ENCODE results near the gene HEATR5B.
A peak's percentile ranks its signal among the peaks of the same experiment; 100 is the strongest.
"Not testable (repeated sequence)": the region's sequence is repeated elsewhere in the genome, so short reads cannot be mapped to it uniquely, and the experiment has no call there.

Gene HEATR5B

GRCh38 chr2:36976065-36976464, 108.1 kb downstream of the HEATR5B start:
- DNase-seq = no peak

- no peak for DNase-seq
Observed at GRCh38 chr2:36975306-36975705, 108.9 kb downstream of the HEATR5B start.

DNA sequence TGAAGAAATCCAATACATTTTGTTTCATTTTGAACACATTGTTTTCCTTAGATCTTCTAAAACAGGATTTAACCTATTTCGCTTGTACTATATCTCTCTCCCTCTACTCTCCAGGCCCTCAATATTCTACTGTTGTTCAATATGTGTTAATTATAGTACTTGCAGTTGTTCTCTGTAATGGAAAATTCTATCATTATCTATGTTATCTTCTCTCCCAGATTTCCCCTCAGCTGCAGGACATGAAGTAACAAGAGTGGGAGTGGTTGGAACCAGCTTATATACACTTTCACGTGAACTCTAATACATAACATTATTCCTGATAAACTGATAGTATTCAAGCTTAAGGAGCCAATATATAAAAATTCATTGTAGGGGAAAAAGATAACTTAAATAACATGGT, 110.9 kb downstream of the HEATR5B start:
- DNase-seq = no peak

DNA sequence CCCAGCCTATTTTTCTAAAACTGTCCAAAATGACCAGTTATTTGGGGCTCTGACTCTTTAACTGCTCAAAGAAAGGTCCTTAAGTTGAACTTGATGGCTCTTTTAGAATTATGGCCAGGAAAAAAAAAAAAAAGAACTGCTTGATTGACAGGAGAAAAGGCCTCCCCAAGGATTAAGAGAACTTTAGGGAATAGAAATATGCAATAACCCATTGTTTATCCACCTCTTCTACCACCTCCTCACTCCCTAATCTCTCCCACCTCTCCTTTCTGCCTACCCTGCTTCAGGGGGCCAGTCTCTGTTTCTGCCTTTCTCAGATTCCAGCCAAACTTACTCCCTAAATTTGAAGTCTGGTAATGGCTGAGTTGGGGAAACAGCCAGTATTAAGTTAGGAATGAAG, 112.2 kb downstream of the HEATR5B start:
- no peak for DNase-seq

DNA sequence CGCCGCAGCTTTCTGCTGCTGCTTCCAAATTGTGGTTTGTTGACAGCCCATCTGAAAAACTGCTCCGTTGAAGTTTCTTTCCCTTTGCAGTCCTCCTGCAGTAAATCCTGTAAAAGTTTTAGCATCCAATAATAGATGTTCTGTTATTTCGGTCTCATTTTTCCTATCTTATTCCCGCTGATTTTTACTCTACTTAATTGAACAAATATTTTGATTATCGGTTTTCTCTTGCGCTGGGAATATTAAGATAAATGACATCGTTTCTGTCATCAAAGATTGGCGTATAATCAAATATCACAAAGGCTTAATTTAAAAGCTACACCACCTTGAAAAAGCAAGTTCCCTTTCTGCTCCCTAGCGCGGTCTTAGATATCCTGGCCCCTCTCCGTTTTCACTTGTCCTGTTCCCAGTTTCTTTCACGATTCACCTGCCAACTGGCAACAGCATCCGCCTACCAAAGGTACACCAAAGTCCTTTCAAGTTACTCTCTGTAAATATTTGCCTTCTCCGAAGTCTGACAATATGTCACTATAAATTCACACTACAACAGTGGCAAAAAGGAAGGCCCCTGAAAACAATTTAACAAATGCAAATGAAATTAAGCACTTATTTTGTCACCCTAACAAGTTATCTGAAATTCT, 116.8 kb downstream of the HEATR5B start:
- DNase-seq = no peak

DNA sequence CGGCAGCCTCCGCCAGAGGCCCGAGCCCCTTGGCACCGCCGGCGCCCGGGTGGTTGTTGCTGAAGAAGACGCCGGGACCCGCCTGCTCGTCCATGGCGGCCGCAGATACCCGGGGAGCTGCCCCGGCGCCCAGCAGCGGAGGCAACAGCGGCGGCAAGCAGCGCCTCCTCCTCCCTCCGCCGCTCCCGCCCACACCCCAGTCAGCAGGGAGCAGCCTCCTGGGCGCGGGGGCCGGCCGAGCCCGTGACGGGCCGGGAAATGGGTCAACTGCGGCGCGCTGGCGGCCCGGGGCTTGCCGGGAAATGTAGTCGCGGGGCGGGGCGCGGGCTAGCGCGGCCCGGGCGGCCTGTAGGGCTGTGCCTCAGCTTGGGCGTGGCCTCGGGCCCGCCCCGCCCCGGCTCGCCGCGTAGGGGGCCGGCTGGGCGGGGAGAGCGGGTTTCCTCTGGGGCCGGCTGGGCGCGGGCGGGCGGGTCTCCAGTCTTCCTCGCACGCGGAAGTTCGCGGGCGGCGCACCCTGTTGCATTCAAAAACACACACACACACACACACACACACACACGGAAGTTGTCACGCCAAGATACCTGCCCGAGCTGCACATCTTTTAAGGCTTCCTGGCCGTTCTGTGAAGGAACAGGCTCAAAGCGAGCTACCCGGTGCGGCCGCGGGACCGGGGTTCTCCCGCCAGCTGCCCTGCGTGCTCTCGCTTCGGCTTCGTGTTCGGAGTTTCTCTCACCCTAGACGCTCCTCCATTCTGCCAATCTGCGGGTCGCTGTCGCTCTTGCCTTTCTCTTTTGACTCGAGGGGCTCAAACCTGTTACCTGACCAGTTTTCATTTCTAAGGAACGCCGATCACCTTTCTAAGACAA, 117.6 kb downstream of the HEATR5B start, which contains the start of gene STRN:
STRN (minus strand) TSS at position 167 of the 866 bp plus-strand sequence; CDS start at position 94, 73 bp downstream.
- DNase-seq = peak; percentile 97

- DNase-seq = no peak
Observed at GRCh38 chr2:36965751-36966369, 118.3 kb downstream of the HEATR5B start.

DNA sequence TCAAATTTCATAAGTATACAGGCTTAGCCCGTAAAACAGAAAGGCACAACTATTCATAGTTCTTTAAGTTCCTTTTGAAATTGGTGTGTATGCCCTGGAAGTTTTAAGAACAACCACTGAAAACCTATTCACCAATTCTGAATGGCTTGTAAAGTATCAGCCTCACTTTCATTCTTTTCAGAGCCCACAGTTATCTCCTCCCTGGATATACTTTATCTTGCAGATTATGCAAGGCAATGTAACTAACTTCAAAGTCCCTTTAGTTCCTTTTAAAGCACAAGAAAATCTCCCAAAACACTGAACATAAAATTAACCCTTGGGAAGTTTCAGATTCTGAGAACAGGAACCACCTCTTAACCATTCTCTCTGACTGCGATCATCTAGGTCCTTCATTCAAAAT, 119.0 kb downstream of the HEATR5B start:
- DNase-seq = no peak

- no peak for DNase-seq
Observed at GRCh38 chr2:36964496-36965058, 119.6 kb downstream of the HEATR5B start.

GRCh38 chr2:36963734-36964133, 120.4 kb downstream of the HEATR5B start:
- no peak for DNase-seq

GRCh38 chr2:36963106-36963505, 121.1 kb downstream of the HEATR5B start:
- no peak for DNase-seq

- no peak for DNase-seq
Observed at GRCh38 chr2:36960773-36961172, 123.4 kb downstream of the HEATR5B start.

GRCh38 chr2:36960005-36960675, 124.0 kb downstream of the HEATR5B start:
- no peak for DNase-seq

- DNase-seq = no peak
Observed at GRCh38 chr2:36954977-36955607, 129.1 kb downstream of the HEATR5B start.

DNA sequence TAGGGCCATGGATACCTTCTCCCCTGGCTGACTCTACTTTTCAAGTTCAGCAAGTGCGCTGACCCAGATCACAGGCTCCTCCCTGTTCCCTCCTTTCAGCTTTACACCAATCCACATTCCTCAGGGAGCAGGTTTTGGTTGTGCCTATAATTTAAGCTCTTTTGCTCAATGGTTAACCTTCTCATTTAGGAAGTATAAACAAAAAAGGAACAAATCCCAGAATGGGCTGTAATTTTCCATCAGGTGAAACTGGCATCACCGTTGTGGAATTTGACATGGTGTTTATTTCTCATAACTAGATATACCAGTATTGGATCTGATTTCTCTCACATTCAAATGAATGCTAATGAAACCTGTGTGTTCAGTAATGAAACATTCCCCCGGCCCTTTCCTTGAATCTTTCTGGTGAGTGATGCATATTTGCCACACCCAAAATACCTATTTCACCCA, 131.4 kb downstream of the HEATR5B start:
- DNase-seq = no peak

DNA sequence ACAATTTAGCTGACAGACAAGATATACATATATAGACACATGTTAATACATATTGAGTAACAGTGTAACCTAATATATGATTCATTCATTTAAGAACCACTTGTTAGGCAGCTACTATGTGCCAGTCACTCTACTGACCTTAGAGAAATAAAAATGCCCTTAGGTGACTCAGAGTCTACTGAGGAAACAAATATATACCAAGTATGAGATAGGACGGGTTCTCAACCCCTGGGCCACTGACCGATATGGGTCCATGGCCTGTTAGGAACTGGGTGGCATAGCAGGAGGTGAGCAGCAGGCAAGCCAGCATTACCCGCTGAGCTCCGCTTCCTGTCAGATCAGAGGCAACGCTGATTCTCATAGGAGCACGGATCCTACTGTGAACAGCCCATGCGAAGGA, 132.6 kb downstream of the HEATR5B start:
- DNase-seq = no peak

GRCh38 chr2:36951027-36951518, 133.1 kb downstream of the HEATR5B start:
- no peak for DNase-seq

- no peak for DNase-seq
Observed at GRCh38 chr2:36949845-36950244, 134.3 kb downstream of the HEATR5B start.

DNA sequence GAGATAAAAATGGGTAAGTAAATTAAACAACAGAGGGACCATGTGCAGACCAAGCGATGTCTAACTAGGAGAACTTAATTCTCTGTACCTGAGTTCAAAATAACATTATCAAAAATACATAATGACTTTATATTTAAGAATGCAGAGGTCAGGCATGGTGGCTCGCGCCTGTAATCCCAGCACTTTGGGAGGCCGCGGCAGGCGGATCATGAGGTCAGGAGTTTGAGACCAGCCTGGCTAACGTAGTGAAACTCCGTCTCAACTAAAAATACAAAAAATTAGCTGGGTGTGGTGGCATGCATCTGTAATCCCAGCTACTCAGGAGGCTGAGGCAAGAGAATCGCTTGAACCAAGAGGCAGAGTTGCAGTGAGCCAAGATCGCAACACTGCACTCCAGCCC, 138.9 kb downstream of the HEATR5B start:
- DNase-seq = not testable (repeated sequence)

DNA sequence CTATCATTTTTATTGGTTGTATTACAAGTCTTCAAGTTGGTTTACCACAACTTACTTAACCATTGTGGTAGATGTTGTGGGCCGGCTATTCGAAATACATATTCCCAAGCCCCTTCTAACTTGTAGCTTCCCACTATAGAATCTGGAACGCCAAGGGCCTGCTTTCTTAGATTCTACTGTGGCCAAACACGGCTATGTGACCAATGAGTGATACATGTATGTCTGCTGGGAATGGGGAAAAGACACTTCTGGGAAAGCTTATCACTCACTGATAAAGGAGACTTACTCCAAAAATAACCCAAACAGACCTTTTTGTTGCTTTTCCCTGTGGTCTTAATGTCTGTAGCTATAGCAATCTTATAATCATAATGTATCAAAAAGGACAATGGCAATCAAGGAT, 142.3 kb downstream of the HEATR5B start:
- no peak for DNase-seq

DNA sequence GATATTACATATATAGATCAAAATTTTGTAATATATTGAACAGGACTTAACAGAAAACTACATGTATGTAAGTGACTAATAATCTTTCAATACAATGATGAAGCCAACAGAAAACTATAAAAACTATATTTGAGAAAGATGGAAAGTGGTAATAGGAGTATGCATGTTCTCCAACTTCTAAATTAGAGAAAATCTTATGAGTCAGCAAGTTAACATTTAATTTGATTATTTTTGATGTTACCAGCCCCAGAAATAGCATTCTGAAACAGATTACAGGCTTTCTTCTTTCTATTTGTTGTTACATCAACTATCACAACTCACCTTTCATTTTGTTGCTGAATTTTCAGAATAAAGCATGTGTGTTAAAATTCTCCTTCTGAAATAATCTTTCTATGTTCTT, 147.6 kb downstream of the HEATR5B start:
- DNase-seq = not testable (repeated sequence)

DNA sequence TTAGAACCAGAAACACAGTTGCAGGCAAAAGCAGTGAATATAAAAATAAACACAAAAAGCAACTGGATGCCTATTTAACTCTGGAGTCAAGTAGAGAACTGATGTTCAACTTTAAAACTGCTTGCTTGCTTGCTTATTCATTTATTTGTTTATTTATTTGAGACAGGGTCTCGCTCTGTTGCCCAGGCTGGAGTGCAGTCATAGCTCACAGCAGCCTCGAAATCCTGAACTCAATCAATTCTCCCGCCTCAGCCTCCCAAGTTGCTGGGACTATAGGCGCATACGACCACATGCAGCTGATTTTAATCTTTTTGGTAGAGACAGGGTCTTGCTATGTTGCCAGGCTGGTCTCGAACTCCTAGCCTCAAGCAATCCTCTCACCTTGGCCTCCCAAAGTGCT, 152.5 kb downstream of the HEATR5B start:
- DNase-seq = not testable (repeated sequence)

Measured in activated CD4-positive, alpha-beta T cell treated with anti-CD3 and anti-CD28 coated beads for 1 hour (primary cell).